Stimulated activated CD4-positive, alpha-beta T cell treated with anti-CD3 and anti-CD28 coated beads, Interleukin-2, amount 100 ng/mL, for 24 hours (primary cell): ENCODE results near the gene BRAP.
"Not testable (repeated sequence)": the region's sequence is repeated elsewhere in the genome, so short reads cannot be mapped to it uniquely, and the experiment has no call there.

ENCODE experiments used
- DNase-seq, 2 donors: peaks; one replicate each; pipeline ENCODE4 v3.0.0-alpha.2; 2020

BRAP gene

GRCh38 chr12:111685811-111686573 is at the start of gene BRAP, which contains the start of gene ACAD10:
BRAP (minus strand) TSS chr12:111685956; CDS start chr12:111685792, 164 bp downstream.
ACAD10 (plus strand) TSS chr12:111686053; CDS start chr12:111692710, 6,657 bp downstream.
- DNase-seq: peak; percentile 93 to 94

GRCh38 chr12:111733340-111733915 is 47.7 kb upstream of the BRAP start:
- DNase-seq: no peak

- DNase-seq: no peak
Measured at GRCh38 chr12:111732786-111733185, 47.0 kb upstream of the BRAP start.

- DNase-seq: no peak
Measured at GRCh38 chr12:111730420-111730819, 44.7 kb upstream of the BRAP start.

GRCh38 chr12:111728795-111729194 is 43.0 kb upstream of the BRAP start:
- no peak for DNase-seq

GRCh38 chr12:111723646-111724360 is 38.0 kb upstream of the BRAP start:
- DNase-seq: not testable (repeated sequence)

GRCh38 chr12:111720457-111720856 is 34.7 kb upstream of the BRAP start:
- DNase-seq: no peak

GRCh38 chr12:111719316-111719715 is 33.6 kb upstream of the BRAP start:
- not testable (repeated sequence) for DNase-seq

GRCh38 chr12:111715279-111715678 is 29.5 kb upstream of the BRAP start:
- no peak for DNase-seq

- no peak for DNase-seq
Measured at GRCh38 chr12:111706145-111706544, 20.4 kb upstream of the BRAP start.

GRCh38 chr12:111705672-111706071 is 19.9 kb upstream of the BRAP start:
- DNase-seq: no peak

GRCh38 chr12:111699962-111700361 is 14.2 kb upstream of the BRAP start:
- no peak for DNase-seq

GRCh38 chr12:111693818-111694217 is 8.1 kb upstream of the BRAP start:
- DNase-seq: no peak

- no peak for DNase-seq
Measured at GRCh38 chr12:111692575-111693210, 6.9 kb upstream of the BRAP start.

GRCh38 chr12:111691262-111691661 is 5.5 kb upstream of the BRAP start:
- no peak for DNase-seq

GRCh38 chr12:111687952-111688351 is 2.2 kb upstream of the BRAP start:
- no peak for DNase-seq

- no peak for DNase-seq
Measured at GRCh38 chr12:111687255-111687654, 1.5 kb upstream of the BRAP start.

GRCh38 chr12:111686574-111687105 is 884 bp upstream of the BRAP start:
- no peak for DNase-seq

GRCh38 chr12:111685322-111685810 is 390 bp downstream of the BRAP start:
- no peak for DNase-seq

GRCh38 chr12:111684485-111685198 is 1.1 kb downstream of the BRAP start:
- DNase-seq: not testable (repeated sequence)

GRCh38 chr12:111677186-111677585 is 8.6 kb downstream of the BRAP start:
- no peak for DNase-seq

GRCh38 chr12:111673503-111673902 is 12.3 kb downstream of the BRAP start:
- DNase-seq: no peak
